Left ventricle myocardium inferior (tissue), 1 donor: Measurements from ENCODE around the gene EIPR1. TPM values are rescaled to one million over a fixed set of nuclear protein-coding genes. Genes with fewer than 3 reads are reported as not detected.

ENCODE experiments used
- DNase-seq: peaks from one replicate; pipeline ENCODE4 v3.0.0-alpha.2; 2020
- H3K27ac ChIP-seq: fragments of 200-600 bp; replicated peaks from 2 replicates; pipeline ENCODE4 v1.8.0; 2021
- H3K27me3 ChIP-seq: fragments of 200-600 bp; 2 replicates; pipeline ENCODE4 v1.8.0; 2021; ENCODE audit warnings: low read depth
- H3K36me3 ChIP-seq: fragments of 200-600 bp; 2 replicates; pipeline ENCODE4 v1.8.0; 2021
- H3K4me1 ChIP-seq: fragments of 200-600 bp; 2 replicates; pipeline ENCODE4 v1.8.0; 2021
- H3K4me3 ChIP-seq: fragments of 200-600 bp; 2 replicates; pipeline ENCODE4 v1.8.0; 2021; ENCODE audit warnings: mild to moderate bottlenecking, moderate library complexity
- H3K9me3 ChIP-seq: fragments of 200-600 bp; replicated peaks from 2 replicates; pipeline ENCODE4 v1.8.0; 2021
- CTCF ChIP-seq: fragments of 200-600 bp; IDR thresholded peaks from 2 replicates; pipeline ENCODE4 v1.8.0; 2021; ENCODE audit warnings: antibody characterized with exemption, mild to moderate bottlenecking, borderline replicate concordance
- intact Hi-C: fragments of 100-400 bp; cut with micrococcal nuclease; formaldehyde crosslinking; loops from one replicate; pipeline ENCODE4 v1.11.0; 2022
- total RNA-seq: library from RNA; stranded (reverse); fragmentation: NEBNext Ultra II Directional; extraction: Animal tissue kit (Norgen Biotek cat#: 25700); gene quantifications from one replicate; pipeline ENCODE4 v1.2.1, GENCODE V29; 2021
- donor health status: DM: no; HTN: yes; CAD: no; lungs with severe emphysema.

The EIPR1 gene
- total RNA-seq, 1 donor from 2014 or later = 12.2 TPM

DNA sequence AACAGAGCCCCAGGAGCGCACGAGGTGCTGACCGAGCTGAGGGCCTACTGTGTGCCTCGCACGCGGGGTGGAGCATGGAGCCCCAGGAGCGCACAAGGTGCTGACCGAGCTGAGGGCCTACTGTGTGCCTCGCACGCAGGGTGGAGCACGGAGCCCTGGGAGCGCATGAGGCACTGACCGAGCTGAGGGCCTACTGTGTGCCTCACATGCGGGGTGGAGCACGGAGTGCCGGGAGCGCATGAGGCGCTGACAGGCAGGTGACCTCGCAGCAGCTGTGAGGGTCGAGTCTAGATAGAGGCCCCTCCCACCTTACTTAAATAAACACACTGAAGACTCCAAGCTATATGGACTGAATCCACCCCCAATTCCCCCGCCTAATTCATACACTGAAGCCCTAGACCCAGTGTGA, 60.3 kb downstream of the EIPR1 start:
- H3K36me3 ChIP-seq = no peaks in the 10 kb centered on the region
- H3K27ac ChIP-seq = no peak overlapping the region
- no peak for TF ChIP-seq CTCF
- no peaks in the 10 kb centered on the region for H3K27me3 ChIP-seq
- intact Hi-C loops = no loop called here
- DNase-seq = no peak
- no peak overlapping the region for H3K4me3 ChIP-seq
- no peaks in the 10 kb centered on the region for H3K9me3 ChIP-seq
- no peaks in the 10 kb centered on the region for H3K4me1 ChIP-seq

DNA sequence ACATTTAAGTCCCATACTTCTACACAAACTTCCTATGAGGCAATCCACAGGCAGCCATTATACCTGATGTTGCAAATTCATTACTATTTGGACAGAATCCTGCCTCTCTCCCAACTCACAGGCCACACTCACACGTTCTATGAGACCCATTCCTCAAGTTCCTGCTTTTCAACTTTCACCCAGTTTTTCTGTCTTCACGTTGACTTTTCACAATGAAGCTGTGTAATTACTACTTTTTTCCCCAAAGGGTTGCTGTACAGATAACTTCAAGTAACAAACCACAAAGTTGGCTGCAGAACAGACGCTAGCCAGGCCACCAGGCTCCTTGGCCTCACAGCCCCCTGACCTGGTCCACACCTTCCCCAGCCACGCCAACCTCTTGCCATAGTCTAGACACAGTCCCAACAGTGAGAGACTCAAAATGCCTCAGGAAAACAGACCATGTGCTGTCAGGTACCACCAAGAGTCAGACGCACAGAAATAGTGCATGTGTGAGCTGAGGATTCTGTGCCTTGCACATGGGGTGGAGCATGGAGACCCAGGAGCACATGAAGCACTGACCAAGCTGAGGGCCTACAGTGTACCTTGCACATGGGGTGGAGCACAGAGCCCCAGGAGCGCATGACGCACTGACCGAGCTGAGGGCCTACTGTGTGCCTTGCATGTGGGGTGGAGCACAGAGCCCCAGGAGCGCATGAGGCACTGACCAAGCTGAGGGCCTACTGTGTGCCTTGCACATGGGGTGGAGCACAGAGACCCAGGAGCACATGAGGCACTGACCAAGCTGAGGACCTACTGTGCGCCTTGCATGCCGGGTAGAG, 61.0 kb downstream of the EIPR1 start:
- Histone ChIP-seq H3K4me3 (no peak overlapping the region), H3K36me3 (no peaks in the 10 kb centered on the region), H3K4me1 (no peaks in the 10 kb centered on the region), H3K27ac (no peak overlapping the region), H3K9me3 (no peaks in the 10 kb centered on the region), H3K27me3 (no peaks in the 10 kb centered on the region)
- TF ChIP-seq CTCF = no peak
- no peak for DNase-seq
- intact Hi-C loops = no loop called here

DNA sequence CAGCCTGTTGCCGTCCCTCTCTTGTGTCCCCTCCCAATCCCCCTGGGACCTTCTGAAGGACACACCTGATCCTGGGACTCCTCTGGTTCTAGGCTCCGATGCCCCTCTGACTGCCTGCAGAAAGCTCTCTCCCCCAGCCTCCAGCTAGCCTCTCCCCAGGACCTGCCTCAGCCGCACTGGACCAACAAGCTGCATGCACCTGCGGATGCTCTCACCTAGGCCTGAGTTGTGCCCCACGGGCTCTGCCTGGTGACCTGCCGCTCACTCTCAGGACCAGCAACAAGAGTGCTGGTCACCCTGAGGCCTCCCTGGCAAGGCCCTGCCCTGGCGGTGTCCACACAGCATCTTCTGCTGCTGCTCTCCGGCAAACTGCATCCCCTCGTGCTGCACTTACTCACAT, 63.0 kb downstream of the EIPR1 start:
- H3K36me3 ChIP-seq = no peaks in the 10 kb centered on the region
- no peaks in the 10 kb centered on the region for H3K9me3 ChIP-seq
- no peak for TF ChIP-seq CTCF
- intact Hi-C loops = no loop called here
- DNase-seq = no peak
- no peak overlapping the region for H3K27ac ChIP-seq
- H3K4me1 ChIP-seq = no peaks in the 10 kb centered on the region
- H3K27me3 ChIP-seq = no peaks in the 10 kb centered on the region
- H3K4me3 ChIP-seq = no peak overlapping the region

DNA sequence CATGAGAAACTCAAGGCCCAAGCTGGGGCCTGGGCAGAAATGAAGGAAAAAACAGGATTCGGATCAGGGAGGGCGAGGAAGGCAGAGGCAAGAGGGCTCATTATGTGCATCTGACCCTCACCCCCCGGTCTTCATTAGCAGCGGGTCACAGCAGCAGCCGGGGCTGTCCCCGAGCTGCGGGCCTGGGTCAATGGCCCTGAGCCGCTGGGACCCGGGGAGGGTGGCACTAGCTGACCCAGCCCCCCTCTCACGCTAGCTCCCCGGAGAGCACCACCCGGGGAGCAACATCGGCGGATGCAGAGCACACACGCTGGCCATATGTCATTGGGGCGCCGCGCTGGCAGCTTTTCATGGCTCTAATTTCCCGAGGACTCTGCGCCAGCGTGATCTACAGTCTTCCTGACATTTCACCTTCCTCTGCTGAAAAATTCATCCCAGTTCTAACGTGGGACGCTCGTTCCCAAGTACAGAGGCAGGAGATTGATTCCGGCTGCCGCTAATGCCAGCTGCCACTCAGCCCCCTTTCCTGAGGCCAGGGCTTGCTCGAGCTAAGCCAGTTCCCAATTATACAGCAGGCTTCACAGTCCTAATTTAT, 63.7 kb downstream of the EIPR1 start:
- H3K36me3 ChIP-seq = no peaks in the 10 kb centered on the region
- no peaks in the 10 kb centered on the region for H3K27me3 ChIP-seq
- no peaks in the 10 kb centered on the region for H3K9me3 ChIP-seq
- no peaks in the 10 kb centered on the region for H3K4me1 ChIP-seq
- no peak overlapping the region for H3K27ac ChIP-seq
- no peak for TF ChIP-seq CTCF
- intact Hi-C loops = no loop called here
- DNase-seq = no peak
- H3K4me3 ChIP-seq = no peak overlapping the region

GRCh38 chr2:3312576-3313345, 64.9 kb downstream of the EIPR1 start:
- Histone ChIP-seq H3K27ac (no peak overlapping the region), H3K9me3 (no peaks in the 10 kb centered on the region), H3K4me3 (no peak overlapping the region), H3K36me3 (no peaks in the 10 kb centered on the region), H3K27me3 (no peaks in the 10 kb centered on the region), H3K4me1 (no peaks in the 10 kb centered on the region)
- intact Hi-C loops = no loop called here
- TF ChIP-seq CTCF = no peak
- no peak for DNase-seq
